ENCODE measurements around the gene SLC39A3.

SLC39A3 gene

DNA sequence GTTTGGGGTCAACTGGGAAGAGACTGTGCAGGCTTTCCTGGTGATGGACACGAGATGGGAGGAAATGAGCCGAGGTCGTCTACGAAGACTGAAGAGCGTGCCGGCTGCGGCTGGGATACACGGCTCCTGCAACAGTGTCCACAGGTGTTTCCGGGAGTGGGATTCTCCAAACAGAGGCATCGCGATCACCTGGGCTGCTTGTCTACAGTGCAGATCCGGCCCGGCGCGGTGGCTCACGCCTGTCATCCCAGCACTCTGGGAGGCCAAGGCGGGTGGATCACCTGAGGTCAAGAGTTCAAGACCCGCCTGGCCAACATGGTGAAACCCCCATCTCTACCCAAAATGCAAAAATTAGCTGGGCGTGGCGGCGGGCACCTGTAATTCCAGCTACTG is 11.6 kb upstream of the SLC39A3 start:
- intact Hi-C loops (cut with DNase I): no loop called here
- DNase-seq: peak in 1 of 10 donors; percentile 58

- DNase-seq: no peak
- intact Hi-C loops (cut with DNase I): no loop called here
Measured at GRCh38 chr19:2750808-2751437, 11.1 kb upstream of the SLC39A3 start.

DNA sequence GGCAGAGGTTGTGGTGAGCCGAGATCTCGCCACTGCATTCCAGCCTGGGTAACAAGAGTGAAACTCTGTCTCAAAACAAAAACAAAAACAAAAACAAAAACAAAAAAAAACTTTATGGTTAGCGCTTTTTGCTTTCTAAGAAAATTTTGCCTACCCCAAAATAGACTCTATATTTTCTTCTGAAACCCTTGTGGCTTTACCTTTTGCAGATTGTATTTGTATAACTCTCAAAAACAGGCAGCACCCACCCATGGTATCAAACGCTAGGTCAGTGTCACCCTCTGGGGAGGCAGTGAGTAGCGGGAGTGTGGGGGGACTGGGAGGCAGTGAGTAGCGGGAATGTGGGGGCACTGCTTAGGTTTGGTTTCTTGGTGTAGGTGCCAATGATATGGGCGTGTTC is 7.5 kb upstream of the SLC39A3 start:
- intact Hi-C loops (cut with DNase I): no loop called here
- DNase-seq: no peak

- intact Hi-C loops (cut with DNase I): loop anchor here (5.0 kb wide), 1 partner anchor 42 kb away; the partner anchor contains the start of gene GNG7
- DNase-seq: no peak
Measured at GRCh38 chr19:2744113-2744512, 4.3 kb upstream of the SLC39A3 start.

- intact Hi-C loops (cut with DNase I): loop anchor here (5.0 kb wide), 1 partner anchor 41 kb away; the partner anchor contains the start of gene GNG7
- DNase-seq: peak in 2 of 10 donors; percentile 34 to 64
Measured at GRCh38 chr19:2743099-2743498, 3.3 kb upstream of the SLC39A3 start.

GRCh38 chr19:2740314-2740656 is 468 bp upstream of the SLC39A3 start:
- intact Hi-C loops (cut with DNase I): loop anchor here (5.0 kb wide), 1 partner anchor 38 kb away; the partner anchor contains the start of gene GNG7
- no peak for DNase-seq

GRCh38 chr19:2736550-2737190 is 3.1 kb downstream of the SLC39A3 start:
- intact Hi-C loops (cut with DNase I): no loop called here
- DNase-seq: no peak

DNA sequence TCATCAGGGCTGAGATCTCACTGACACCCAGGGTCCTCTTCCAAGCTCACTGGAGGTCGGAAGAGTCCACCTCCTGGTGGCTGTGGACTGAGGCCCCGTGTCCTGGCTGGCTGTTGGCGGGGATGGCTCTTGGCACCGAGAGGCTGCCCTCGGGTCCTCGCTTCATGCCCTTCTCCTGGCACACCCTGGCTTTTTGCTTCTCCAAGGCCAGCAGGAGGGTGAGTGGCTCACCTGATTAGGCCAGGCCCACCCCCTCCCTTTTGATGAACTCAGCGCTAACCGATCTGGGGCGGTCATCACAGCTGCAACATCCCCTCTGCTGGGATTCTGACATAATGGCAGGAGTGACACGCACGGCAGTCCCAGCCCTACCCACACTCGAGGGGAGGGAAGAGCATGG is 4.4 kb downstream of the SLC39A3 start:
- DNase-seq: no peak
- intact Hi-C loops (cut with DNase I): no loop called here

DNA sequence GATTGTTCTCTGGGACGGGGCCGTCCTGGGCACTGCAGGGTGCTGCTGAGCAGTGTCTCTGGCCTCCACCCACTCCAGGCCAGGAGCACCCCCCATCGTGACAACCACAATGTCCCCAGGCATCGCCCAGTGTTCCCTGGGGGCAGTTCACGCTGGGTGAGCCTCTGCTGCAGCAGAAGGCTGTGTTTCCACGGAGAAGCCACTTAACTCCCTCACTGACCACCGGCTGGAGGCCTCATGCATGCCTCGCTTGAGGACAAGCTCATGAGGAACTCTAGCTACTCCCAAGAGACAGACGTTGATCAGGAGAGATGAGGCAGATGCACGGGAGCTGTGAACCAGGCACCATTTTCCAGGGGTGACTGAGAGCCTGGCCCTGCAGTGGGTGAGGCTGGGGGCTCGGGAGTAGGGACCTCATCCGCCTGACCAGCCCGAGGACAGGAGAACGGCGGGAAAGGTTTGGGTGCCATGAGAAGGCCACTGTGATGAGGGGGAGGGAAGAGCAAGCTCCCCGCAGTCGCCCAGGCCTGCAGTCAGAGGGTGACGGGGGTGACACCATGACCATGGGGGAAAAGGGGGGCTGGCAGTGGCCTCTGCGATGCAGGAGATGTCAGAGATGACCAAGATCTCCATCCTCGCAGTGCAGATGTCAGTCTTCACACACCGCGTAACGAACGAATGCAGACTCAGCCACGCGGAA is 5.1 kb downstream of the SLC39A3 start:
- intact Hi-C loops (cut with DNase I): no loop called here
- DNase-seq: no peak

DNA sequence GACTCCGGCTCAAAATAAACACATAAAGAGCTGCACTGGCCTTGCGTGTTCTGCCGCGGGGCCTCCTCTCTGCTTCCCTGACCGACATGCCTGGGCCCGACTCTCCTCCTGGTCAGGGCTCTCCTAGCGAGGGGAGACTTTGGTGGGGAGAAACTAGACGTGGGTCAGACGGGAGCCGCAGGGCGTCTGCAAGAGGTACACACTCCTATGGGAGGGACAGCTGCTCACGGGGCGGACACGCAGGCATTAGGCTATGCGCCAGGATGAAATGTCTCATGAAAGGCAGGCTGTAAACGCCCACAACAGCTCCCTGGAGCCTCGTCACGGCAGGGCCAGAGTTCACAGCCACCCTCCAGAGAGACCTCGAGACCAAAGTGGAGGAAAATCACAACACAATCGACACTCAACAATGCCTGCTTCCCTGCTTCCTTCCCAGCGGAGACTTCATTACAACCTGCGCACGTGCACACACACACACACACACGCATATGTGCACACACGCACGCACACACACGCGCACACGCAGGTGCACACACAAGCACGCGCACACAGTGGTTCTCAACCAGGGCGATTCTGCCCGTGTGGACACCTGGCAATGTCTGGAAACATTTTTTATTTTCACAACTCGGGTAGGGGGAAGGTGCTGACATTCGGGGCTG is 5.8 kb downstream of the SLC39A3 start:
- peak in 1 of 10 donors; percentile 80 for DNase-seq

DNA sequence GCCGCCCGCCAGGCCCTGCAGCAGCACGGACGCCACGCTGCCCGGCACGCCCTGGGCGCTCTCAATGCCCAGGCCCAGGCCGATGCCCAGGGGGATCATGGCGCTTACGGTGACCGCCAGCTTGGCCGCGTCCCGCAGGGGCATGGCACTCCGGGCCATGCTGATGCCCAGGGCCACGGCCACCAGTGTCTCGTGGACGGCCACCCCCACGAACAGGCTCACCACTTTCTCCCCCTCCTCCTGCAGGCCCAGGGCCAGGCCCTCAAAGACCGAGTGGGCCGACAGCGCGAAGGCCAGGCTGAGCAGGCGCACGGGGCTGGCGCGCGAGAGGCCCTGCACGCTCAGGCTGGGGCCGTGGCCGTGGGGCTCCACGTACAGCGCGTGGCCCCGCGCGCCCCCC is 6.9 kb downstream of the SLC39A3 start:
- intact Hi-C loops (cut with DNase I): no loop called here

More for the DNA sequence above, 5.8 kb downstream of the SLC39A3 start:
- intact Hi-C loops (cut with DNase I): no loop called here

DNA sequence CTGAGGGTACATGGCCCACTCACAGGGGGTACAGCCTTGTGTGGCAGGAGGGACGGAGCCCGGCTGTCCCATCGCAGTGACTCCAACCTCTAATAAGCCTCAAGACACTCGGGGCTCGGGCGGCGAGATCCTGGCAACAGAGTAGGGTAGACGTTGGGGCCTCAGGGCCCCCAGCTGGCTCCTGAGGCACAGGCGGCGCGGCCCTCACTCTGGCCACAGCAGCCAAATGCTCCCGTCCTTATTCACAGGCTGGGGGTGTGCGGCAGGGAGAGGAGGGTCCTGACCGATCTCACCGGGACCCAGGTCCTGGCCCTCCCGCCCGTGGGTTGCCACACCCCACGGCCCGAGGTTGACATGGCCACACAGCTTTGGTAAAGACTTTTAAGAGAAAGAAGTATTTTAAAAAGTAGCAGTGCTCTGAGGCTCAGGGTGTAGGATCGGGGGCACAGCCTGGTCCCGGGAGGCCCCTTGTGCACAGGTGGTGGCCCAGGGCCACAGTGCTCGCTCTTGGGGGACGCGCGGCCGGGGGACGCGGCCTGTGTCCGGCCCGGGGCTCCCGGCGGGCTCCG is 7.6 kb downstream of the SLC39A3 start:
- no peak for DNase-seq
- intact Hi-C loops (cut with DNase I): no loop called here

More for the DNA sequence above, 6.9 kb downstream of the SLC39A3 start:
- DNase-seq: no peak

GRCh38 chr19:2731181-2731995 is 8.4 kb downstream of the SLC39A3 start:
- intact Hi-C loops (cut with DNase I): no loop called here
- DNase-seq: no peak

DNA sequence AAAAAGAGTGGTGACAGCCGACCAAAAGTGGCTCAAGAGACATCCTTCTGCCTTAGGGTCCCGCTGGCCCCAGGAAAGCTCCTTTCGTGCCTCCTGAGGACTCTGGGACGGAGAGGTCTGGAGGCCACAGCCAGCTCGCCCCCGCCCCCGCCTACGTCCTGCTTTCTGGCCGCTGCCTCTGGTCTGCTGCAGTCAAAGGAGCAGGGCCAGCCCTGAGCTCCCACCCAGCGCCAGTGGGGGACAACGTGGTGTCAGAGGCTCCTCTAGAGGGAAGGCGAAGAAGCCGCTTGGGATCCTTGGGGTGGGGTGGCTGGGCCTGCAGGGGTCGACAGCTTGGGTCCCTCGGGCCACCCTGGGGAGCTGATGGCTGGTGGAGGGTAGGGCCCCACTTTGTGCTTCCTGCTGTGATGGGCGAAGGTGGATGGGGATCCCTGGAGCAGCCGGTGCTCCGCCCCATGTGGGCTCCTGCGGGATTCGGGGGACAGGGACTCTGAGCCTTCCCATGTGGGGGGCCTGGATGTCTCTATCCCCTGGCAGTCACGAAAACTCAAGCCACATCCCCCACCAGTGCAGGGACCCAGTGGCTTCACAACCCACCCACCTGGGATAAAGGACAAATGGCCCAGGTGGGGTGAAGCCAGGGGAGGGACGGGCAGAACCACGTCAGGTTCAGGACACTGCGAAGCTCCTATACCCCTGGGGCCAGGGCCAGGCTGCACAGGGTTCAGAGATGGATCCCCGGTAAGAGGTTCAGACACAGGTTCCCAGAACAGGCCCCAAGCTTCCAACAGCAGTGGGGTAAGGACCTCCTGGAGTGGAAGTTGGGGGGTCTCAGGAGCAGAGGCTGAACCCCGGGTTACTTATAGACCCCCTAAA is 9.6 kb downstream of the SLC39A3 start:
- intact Hi-C loops (cut with DNase I): no loop called here
- DNase-seq: no peak

- intact Hi-C loops (cut with DNase I): no loop called here
- DNase-seq: peak in 1 of 10 donors; percentile 77
Measured at GRCh38 chr19:2728783-2729387, 10.9 kb downstream of the SLC39A3 start.

GRCh38 chr19:2727640-2727944 is 12.2 kb downstream of the SLC39A3 start:
- no peak for DNase-seq
- intact Hi-C loops (cut with DNase I): no loop called here

DNA sequence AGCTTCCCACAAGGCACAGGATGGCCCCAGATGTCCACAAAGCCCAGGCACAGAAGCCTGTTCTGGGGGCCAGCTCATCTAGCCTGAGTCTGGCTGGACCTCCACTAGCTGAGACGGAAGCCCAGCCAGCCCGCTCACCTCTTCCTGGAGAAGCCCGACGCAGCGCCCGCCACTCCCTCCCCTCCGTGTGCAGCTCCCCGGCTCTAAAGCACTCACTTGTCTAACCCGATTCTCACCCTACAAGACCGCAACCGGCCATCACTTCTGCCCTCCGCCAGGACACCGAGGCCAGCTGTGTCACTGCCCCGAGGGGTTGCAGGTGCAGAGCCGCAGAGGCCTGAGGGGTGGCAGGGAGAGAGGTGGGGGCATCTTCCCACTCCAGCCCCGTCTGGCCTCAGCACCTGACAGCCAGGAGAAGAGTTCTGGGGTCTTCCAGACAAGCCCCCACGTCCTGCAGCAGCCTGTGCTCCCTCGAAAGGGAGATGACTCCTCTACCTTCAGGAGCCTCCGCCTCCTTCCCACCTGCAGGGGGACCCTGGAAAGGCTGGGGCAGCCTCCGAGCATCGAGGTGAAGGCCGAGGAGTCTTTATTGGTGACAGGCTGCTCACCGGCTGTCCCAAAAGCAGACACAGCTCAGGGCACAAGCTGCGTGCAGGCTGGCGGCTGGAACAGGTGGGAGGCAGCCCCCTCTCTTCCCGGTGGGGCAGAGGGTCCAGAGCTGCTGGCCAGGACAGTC is 12.7 kb downstream of the SLC39A3 start:
- no peak for DNase-seq
- intact Hi-C loops (cut with DNase I): no loop called here
